Measurements from ENCODE around the gene MPC2.

Gene MPC2

DNA sequence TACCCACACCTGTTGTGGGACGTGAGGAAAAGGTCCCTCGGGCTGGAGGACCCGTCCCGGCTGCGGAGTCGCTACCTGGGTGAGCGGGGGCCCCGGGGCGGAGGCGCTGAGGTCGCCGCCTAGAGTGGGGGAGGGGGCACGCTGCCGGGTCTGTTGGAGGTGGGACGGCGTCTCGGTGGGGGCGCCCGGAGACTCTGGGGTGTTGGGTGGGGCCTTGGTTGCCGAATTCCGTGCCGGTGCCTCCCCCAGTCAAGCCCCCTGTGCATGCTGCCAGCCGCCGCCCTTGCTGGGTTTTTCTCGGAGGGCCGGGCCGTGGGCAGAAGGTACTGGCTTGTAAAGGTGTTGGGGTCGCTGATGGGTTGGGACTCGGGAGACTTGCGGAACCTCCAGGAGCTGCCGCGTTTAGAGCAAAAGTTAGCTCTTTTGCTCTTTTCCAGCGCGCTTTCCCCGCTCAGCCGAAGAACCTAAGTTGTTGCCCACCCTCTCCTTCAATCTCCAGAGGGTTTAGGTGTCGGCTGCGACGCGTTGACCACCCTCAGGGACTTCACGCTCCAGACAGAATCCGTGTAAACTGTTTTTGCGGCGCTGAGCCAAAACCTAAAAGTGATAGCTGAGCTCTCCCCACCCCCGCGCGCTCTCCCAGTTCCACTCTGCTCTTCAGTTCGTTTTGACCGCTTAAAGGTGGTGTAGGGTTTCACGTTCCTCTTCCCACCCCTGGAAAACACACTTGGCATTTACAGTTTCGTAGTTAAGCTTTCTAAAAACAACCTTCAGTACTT lies at the start of gene MPC2:
MPC2 (minus strand) TSS at position 143 of the 779 bp plus-strand sequence. CDS start 1,231 bp downstream, outside the sequence.
- peak; percentile 5 for DNase-seq

DNA sequence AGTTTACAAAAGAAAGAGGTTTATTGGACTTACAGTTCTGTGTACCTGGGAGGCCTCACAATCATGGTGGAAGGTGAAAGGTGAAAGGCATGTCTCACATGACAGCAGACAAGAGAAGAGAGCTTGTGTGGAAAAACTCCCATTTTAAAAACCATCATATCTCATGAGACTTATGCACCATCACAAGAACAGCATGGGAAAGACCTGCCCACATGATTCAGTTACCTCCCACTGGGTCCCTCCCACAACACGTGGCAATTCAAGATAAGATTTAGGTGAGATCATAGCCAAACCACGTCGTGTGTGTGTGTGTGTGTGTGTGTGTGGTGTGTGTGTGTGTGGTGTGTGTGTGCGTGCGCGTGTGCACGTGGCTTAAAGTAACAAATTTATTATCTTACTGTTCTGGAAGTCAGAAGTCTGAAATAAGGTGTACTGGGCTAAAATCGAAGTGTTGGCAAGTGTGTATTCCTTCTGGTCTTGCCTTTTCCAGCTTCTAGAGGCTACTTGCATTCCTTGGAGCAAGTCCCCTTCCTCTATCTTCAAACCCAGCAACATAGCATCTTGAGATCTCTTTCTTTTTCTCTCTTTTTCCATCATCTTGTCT lies 48.1 kb upstream of the MPC2 start:
- no peak for DNase-seq

DNA sequence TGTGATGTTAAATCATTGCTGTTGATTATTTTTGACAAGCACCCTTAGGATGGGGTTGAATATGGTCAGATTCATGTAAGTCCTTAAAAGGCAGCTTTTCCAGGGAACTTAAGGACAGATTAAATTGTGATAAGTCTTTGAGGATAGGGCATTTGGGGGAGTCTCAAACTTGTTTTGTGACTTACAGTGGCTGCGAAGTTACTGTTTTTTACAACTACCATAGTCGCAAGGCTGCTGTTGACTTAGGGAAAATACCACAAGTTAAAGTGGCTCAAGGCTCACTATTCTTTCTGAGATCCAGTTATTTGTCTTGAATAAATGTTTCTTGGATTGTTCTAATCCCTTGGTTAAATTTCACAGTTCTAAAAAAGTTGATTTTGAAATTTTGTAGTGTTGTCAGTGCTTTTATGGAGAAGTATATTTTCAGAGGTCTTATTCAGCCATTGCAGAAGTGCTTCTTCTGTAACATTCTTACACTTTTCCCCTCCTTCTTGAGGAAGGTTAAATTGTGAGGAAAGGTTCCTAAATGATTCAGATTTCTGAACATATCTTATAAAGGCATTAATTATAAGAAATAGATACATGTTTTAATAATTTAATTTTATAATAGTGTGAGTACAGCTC lies 47.0 kb upstream of the MPC2 start:
- no peak for DNase-seq

DNA sequence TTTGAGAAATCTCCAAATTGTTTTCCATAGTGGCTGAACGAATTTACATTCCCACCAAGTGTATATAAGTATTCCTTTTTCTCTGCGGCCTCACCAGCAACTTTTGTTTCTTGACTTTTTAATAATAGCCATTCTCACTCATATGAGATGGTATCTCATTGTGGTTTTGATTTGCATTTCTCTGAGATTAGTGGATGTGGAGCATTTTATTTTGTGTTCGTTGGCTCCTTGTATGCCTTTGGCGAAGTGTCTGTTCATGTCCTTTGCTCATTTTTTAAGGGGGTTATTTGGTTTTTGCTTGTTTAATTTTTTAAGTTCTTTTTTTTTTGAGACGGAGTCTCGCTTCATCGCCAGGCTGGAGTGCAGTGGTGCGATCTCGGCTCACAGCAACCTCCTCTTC lies 45.1 kb upstream of the MPC2 start:
- DNase-seq = no peak

DNA sequence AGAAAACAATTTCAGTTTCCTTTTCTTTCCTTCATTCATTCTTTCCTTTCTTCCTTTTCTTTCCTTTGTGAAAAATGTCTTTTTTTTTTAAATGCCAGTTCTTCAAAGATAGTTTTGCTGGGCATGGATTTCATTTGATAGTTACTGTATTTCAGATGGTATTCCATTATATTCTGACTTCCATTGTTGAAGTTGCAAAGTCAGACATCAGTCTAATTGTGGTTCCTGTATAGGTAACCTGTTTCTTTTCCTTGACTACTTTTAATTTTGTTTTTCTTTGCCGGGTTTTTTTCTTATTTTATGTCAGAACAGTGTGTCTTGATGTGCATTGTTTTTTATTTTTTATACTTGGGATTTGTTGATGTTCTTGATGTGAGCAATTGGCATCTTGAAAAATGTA lies 40.4 kb upstream of the MPC2 start:
- no peak for DNase-seq

DNA sequence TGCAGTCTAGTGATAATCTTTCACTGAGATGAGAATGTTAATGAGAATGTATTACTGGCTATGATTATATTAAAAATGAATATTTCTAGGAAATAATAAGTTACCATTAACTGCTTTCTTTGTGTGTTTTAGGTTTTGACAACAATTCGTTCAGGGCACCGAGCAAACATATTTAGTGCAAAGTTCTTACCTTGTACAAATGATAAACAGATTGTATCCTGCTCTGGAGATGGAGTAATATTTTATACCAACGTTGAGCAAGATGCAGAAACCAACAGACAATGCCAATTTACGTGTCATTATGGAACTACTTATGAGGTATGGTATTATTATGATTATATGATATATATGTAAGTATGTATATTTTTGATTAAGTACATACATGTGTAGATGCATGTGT lies 37.8 kb upstream of the MPC2 start:
- DNase-seq = no peak

DNA sequence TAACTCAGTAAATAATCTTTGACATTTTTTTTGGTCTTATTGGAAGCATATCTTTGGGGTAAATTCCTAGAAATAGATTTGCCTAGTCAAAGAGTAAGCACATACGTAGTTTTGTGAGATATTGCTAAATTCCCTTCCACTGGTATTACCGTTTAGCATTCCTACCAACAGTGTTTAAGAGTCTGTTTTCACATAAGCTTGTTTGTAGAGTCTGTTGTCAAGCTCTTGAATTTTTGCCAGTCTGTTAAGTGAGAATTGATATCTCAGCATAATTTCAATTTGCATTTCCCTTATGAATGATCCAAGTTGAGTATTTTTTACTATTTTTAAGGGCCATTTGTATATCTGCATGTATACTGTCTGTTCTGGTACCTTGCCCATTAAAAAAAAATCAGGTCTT lies 37.0 kb upstream of the MPC2 start:
- DNase-seq = no peak

DNA sequence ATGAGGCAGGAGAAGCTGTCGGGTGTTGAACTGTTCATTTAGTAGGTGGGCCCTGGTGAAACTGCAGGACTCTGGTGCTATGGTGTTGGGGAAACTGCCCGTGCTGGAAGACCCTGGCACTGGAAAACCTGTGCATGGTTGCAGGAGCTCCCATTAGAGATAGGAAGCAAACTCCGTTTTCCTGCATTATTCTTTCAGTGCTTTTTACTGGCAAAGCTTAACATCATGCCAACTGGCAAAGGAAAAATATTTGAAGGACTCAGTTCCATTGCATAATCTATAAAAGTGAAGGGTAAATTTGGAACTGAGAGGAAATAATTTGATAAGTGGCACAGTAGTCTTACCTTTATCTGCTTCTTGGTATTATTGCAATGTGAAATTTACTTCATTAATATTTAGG lies 31.7 kb upstream of the MPC2 start:
- no peak for DNase-seq

DNA sequence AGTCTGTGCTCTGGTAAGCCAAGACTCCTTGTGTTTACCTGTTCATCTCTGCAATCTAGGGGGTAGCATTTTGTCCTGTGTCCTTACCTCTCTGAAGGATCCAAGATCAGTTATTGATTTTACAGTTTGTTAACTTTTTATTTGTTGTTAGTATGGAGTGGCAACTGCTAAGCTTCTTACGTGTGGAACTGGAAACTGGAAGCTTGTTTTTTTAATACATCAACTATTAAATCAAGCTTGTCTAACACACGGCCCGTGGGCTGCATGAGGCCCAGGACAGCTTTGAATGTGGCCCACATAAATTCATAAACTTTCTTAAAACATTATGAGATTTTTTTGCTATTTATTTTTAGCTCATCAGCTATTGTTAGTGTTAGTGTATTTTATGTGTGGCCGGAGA lies 29.2 kb upstream of the MPC2 start:
- no peak for DNase-seq

DNA sequence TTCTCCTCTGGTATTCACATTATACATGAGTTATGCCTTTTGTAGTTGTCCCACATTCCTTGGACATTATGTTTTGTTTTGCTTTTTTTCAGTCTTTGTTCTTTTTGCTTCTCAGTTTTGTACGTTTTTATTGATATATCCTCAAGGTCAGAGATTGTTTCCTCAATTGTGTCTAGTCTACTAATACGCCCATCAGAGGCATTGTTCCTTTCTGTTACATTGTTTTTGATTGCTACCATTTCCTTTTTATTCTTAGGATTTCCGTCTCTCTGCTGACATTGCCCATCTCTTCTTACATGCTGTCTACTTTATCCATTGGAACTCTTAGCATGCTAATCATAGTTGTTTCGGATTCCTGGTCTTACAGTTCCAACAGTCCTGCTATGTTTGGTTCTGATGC lies 27.8 kb upstream of the MPC2 start:
- no peak for DNase-seq

DNA sequence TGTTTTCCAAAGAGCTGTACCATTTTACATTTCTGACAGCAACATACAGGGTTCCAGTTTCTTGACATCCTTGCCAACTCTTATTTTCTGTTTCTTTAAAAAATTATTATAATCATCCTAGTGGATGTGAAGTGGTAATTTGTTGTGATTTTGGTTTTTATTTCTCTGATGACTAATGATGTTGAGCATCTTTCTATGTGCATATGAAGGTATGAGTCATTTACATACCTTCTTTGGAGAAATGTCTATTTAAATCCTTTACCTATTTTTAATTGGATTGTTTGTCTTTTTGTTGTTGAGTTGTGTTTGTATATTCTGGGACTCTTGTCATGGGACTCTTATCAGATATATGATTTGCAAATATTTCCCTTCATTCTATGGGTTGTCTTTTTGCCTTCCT lies 20.8 kb upstream of the MPC2 start:
- DNase-seq = no peak

DNA sequence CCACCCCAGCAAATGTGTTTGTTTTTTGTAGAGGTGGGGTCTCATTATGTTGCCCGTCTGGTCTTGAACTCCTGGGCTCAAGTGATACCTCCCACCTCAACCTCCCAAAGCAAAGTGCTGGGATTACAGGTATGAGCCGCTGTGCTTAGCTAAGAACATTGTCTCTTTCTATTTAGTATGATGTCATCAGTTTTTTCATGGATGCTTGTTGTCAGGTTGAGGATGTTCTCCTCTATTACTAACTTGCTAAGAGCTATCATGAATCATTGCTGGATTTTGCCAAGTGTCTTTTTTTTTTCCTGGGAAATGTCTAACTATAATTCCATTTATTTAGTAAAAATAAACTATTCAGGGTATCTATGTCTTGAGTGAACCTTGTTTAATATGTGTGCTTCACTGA lies 19.0 kb upstream of the MPC2 start:
- DNase-seq = no peak

DNA sequence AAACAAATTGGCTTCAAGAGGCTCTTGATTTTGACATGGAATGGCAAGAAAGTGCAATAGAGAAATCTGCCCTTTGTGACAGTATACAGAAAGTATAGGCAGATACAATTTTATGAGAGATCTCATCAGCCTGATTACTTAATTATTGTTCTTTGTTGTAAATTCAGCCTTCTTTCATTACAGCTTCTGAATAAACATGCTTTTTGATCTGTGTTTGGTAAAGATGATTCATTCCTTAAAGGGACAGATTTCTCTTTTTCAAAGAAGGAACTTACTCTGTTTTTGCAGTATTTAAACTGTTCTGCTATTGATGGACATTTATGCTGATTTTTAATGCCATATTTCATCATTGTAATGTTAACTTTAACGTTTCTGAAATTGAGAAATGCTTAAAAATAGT lies 13.7 kb upstream of the MPC2 start:
- no peak for DNase-seq

DNA sequence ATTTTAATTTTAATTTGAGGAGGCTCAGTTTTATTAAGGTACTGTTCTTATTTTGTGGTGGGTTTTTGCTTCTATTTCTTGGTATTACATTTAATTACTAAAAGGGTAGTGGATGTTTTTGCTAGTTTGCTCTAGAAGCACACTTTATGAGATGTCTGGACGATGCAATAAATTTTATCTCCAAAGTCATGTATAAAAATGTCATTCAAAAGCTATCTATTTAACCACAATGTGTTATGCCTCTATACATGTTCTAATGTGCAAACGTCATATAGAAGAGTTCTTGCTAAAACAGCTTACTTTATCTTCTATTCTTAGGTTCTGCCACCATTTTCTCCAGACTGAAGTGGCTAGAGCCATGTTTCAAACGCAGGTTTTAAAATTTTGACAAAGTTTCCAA lies 12.9 kb upstream of the MPC2 start:
- DNase-seq = no peak

DNA sequence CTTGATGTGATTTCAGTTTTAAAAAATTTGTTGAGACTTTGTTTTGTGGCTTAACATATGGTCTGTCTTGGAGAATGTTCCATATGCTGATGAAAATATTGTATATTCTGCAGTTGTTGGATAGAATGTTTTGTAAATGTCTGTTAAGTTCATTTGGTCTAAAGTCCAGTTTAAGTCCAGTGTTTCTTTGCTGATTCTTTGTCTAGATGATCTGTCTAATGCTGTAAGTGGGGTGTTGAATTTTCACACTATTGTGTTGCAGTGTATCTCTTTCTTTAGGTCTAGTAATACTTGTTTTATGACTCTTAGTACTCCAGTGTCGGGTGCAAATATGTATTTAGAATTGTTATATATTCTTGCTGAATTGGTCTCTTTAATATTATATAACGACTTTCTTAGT lies 10.9 kb upstream of the MPC2 start:
- DNase-seq = no peak

DNA sequence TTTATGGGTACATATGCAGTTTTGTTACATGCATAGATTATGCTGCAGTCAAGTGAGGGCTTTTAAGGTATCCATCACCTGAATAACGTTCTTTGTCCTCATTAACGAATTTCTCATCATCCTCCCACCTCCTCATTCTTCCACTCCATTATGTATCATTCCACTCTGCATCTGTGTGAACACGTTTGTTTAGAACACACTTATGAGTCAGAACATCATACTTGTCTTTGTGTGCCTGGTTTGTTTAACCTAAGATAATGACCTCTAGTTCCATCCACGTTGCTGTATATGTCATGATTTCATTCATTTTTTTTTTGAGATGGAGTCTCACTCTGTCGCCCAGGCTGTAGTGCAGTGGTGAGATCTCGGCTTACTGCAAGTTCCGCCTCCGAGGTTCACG lies 6.7 kb upstream of the MPC2 start:
- no peak for DNase-seq

DNA sequence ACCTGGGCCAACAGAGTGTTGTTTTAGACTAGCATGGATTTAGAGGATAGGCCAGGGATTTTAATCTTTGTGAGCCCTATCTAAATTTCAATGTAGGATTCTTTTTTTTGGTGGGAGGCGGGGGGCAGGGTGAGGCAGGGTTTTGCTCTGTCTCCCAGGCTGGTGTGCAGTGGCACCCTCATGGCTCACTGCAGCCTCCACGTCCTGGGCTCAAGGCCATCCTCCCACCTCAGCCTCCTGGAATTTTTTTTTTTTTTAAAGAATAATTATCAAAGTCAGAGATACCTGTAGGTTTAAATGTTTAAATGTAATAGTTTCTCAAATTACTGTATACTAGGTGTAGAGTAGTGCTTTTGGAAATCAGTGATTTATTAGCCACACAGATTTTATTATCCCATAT lies 3.4 kb upstream of the MPC2 start:
- no peak for DNase-seq

DNA sequence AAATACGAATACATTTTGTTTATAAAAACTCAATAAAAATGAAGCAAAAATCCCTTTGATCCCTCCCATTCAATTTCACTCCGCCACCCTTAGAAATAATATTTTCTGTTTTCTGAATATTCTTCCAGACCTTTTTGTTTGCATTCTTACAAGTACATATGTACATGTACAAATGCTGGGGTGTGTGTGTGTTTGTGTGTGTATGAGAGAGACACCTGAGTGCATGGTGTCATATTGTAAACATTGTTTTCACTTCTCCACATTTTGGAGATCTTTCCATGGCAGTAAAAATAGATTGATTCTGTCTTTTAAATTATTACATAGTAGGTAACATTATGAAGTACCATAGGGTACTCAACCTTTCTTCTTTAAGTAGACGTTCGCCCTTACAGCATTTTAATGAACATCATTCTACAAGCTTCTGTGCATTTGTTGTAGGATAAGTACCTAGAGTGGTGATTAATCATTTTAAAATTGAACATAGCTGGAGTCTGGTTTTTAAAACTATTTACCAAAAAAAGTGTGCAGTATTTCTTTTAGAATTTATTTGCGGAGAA lies 1.3 kb upstream of the MPC2 start:
- DNase-seq = no peak

DNA sequence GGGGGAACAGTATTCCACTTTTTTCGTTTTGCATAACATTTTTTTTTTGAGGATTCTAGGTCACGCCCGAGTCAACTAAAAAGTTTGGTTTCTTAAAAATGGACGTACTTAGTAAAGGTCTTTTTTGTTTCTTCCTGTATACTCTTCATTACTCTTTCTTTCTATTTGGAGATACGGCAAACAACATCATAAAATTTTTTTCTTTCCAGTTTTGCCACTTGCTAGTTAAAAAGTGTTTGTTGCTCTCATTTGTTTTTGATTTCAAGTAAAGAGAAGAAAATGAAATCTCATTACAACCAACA lies 788 bp upstream of the MPC2 start:
- no peak for DNase-seq

DNA sequence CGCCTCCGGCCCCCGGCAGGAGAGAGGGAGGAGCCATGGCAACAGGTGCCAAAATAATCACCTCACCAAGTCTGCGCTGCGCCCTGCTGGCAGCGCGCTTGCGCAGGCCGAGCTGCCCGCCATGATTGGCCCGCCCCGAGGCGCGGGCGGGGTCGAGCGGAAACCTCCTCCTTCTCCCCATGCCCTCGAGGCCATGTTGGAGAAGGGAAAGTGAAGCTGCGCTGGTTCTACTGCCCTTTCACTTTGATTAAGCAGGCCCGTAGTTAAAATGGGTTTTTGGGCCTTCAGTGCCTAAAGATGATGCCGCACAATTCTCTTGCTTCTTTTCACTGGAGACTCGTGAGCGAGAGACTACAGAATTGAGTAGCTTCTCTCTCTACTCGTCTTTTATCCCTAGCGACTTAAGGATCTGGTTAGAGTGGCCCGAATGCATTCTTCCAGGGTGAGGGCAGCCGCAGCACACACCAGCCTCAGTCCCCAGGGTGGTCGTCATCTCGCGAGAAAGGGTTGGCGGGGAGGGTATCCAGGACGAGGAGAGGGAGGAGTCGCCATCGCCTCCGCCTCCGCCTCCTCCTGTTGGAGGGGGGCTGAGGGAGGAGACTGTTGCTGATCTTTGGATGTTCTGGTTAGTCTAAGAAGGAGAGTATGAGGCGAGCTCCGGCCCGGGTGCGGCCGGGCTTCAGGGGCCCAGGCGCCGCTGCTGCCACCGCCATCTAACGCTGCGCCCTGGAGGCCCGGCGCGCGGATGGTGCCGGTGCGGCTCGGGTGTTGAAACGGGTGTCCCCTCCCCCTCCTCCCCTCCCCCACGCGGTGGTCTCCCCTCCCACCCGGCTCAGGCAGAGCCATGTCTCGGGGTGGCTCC lies 573 bp downstream of the MPC2 start, which contains the start of gene DCAF6:
DCAF6 (plus strand) TSS at position 616 of the 862 bp plus-strand sequence; CDS start at position 845, 229 bp downstream.
- DNase-seq = peak; percentile 78

DNA sequence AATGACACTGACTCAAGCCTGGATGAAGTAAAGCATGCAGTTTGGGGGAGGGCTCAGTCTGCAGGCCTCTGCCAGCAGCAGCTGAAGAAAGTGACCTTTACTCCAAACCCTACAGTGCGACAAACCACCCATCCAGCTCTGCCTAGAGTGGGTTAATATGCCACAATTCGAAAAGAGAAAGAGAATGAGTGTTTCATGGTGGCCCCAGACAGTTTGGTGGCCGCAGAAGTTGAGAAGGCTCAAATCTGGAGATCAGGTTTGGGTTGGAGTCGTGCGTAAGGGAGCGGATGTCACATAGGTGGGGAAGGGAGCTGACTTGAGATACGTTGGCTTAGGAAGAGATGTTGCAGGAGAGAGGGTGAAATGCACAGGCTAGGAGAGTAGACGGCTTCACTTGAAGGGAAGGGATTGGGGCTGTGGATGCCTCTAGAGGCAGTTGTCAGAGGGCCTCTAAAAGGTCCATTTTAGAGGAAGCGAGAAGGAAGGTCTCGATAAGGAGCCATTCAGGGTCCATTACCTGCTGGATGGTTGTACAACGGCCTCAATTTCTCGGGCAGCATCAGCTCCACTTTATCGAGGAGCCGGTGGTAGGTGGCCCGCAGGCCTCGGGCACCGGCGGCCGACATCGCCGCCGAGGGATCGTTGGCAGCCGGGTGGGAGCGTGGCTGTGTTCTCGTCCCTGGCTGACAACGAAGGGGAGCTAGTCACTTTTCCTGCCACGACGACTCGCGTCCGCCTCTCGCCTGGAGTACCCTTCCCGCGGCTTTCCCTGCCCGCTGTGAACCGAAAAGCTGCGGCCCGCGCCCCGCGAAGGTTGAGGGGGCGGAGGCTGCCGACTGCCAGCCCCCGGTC lies 1.4 kb downstream of the MPC2 start:
- DNase-seq = no peak
